T-helper 1 cell treated with Interleukin-12 subunit alpha and Interleukin-12 subunit beta and Interleukin-4 antibody, amounts not matched to agents 30 ng/mL and 1 ng/mL, for 36 hours (primary cell): ENCODE measurements around the gene OR6K2. TPM values are rescaled to one million over a fixed set of nuclear protein-coding genes. Genes with fewer than 3 reads are reported as not detected.

Experiments used
- intact Hi-C: fragments of 100-400 bp; cut with micrococcal nuclease; formaldehyde crosslinking; loops from one replicate; pipeline ENCODE4 v1.15.1; 2024
- total RNA-seq: library from RNA; stranded (reverse); gene quantifications from 2 replicates; pipeline ENCODE4 v1.2.3, GENCODE V29; 2022

OR6K2 gene
- total RNA-seq, 1 donor from 2014 or later = not detected

DNA sequence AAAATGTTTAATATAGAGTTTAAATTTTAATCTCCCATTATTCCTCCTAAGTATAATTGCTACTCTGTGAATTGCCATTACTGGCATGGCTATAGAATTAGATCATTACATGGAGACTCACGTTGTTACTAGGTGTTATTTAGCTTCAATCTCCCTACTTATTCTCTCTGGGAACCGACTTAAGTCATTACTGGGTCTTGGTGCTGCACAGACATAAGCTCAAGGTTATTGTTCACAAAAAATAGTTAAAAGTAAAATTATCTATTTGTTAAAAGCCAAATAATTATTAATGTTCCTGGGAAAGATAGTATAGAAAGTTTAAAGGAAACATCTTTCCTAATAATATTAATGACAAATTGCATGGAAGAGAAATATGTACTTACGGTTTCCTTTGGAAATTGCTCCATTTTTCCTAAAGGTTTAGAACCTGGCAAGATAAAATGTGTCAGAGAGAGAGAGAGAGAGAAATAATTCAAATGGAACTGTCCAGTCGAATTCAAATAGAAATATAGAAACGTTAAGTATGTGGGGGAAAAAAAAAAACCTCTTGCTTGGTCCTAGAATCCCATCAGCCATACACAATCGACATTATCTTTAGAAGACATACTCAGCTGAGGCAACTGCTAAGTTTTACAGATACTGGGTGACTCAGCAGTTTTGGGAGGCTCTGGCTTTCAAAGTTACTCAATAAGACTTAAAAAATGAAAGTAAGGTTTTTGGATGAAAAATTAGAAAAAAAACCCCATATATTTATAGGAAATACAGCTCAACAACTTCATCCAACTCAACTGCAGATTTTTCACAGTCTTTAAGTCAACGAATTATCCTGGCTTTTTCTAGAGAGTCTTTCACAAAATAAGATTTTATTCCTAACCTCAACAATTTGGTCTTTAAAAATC, 14.1 kb downstream of the OR6K2 start, which contains the start of gene SPTA1:
TSS of gene SPTA1 (minus strand) at position 605 of the 899 bp plus-strand sequence. CDS start at position 407, 198 bp downstream.
- intact Hi-C loops = no loop called here

DNA sequence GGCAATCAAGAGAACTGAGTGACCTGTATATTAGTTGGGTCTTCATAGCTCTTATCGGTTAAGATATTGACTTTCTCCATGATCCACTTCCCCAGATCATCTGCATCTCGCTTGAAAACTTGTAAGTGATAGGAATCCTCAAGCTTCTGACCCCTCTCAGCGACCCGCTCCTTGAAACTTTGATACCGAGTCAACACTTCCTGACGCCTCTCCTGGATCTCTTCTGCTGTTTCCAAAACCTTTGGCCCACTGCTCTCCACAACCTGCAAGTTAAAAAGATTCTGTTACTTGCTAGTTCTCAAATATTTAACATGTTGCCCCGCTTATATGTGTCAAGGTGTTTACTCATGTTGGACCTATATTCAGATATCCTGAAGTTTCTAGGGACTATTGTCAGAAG, 15.4 kb downstream of the OR6K2 start:
- intact Hi-C loops = no loop called here

DNA sequence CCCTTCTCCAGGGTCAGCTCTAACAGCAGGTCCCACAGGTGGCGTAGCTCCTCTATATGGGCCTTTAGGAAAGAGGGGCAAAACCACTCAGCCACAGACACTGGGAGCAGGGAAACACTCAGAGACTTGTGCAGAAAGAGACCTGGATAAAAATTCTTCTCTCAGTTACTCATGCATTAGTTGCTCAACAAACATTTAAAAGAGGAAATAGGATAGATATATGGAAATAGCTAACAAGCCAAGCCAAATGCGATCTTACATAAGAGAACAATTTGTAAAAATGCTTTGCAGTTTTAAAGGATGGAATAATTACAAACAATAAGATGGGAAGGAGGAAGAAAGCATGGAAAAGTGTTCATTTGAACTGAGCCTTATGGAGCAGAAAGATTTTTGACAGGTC, 18.8 kb downstream of the OR6K2 start:
- intact Hi-C loops = no loop called here

DNA sequence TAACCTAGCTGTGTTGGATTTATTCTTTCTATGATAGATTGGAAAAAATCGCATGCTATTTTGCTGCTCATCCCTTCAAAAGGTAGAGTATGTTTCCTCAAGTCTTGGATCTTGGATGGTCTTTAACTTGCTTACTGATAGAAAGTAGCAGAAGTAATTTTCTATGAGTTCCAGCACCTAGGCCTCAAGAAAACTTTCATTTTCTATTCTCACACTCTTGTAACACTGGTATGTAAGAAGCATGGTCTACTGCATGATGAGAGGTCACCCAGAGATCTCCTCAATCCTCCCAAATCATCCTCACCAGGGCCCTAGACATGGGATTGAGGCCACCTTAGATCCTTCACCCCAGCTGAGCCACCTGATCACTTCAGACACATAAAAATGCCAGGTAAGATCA, 21.2 kb downstream of the OR6K2 start:
- intact Hi-C loops = no loop called here

DNA sequence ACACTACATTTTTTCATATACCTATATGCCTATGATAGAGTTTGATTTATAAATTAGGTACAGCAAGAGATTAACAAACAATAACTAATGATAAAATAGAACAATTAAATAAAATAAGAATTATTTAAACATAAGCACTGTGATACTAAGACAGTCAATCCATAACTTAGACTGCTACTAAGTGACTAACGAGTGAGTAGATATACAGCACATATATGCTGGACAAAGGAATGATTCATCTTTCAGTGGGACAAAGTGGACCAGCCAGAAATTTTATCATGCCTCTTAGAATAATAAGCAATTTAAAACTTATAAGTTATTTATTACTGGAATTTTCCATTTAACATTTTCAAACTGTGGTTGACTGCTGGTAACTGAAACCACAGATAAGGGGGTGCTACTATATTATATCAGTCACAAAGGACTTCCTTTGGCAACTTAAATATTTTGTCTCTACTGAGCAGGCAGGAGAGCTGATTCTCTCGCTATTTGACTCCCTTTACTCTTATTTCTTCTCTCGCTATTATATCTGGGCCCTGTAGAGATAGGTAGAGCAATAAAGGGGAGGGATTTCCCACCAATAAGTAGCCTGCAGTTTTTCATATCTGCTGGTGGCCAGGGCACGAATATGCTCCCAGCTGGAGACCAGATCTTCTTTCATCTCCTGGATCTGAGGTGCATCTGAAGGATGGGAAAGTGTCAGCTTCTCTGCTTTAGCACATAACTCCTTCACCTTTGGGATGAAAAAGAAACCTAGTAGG, 24.7 kb downstream of the OR6K2 start:
- intact Hi-C loops = no loop called here

DNA sequence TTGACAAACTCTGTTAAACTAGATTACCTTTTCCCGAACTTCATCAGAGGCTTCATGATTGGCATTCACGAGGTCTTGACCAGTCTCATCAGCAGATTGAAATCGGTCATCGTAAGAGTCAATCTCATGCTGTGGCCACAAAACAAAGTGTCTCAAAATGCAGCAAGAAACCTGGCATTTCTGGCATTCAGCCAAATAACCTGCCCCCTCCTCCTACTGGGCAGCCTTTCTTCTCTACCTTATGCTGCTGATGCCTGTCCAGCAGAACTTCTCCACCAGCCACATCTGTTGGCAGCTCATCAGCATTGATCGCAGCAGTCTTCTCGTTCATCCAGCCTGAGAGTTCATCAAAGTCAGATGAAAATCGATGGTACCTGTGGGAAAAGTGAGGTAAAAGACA, 26.1 kb downstream of the OR6K2 start:
- intact Hi-C loops = no loop called here

DNA sequence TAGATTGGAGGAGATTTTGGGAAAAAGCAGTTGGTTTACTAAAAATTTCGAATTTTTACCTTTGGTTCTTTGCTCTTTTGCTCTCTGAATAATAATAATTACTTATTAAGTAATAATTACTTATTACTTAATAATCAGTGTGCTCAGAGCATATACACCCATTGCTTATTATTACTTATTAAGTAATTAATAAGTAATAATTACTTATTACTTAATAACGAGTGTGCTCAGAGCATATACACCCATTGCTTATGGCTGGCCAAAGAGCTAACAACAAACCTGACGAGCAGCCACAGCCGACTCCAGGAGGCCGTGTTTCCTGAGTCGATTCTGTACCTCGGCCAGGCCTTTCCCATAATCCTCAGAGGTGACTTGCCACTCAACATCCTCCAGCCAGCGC, 34.4 kb downstream of the OR6K2 start:
- intact Hi-C loops = no loop called here

DNA sequence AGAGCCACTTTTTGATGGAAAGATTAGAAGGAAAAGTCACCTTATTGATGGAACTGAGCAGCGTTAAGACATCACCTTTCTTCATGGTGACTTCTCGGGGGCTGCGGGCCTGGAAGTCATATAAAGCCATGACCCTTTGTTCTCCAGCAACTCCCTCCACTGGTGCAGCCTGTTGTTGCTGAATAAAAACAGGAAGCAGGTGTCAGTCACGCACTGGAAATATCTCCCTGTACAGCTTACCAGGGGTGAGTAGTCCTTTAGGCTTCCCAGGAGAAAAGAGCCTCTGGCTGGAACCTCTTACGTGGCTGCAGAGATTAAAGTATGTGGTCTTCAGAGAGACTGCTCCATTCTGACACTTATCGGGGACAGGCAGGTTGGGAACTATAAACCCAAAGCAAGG, 45.9 kb downstream of the OR6K2 start:
- intact Hi-C loops = loop anchor here (10.0 kb wide), 1 partner anchor 410 kb away; no protein-coding TSS in a partner anchor

DNA sequence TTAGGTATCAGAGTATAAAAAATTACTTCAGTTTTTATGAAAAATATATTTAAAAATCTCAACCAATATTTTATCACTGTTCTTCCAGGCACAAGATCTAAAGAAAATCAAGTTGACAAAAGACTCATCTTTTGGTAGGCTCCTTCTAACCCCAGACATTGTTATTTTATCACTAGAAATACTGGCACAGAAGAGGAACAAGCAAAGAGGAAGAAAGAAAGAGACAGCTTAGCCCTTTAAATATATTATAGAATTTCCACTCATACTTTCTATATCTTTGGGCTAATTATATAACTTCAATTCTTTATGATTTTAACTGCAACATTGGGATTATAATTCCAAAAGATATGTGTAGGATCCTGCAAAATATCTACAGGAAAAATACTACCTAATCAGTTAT, 46.4 kb downstream of the OR6K2 start:
- intact Hi-C loops = loop anchor here (10.0 kb wide), 1 partner anchor 409 kb away; no protein-coding TSS in a partner anchor

DNA sequence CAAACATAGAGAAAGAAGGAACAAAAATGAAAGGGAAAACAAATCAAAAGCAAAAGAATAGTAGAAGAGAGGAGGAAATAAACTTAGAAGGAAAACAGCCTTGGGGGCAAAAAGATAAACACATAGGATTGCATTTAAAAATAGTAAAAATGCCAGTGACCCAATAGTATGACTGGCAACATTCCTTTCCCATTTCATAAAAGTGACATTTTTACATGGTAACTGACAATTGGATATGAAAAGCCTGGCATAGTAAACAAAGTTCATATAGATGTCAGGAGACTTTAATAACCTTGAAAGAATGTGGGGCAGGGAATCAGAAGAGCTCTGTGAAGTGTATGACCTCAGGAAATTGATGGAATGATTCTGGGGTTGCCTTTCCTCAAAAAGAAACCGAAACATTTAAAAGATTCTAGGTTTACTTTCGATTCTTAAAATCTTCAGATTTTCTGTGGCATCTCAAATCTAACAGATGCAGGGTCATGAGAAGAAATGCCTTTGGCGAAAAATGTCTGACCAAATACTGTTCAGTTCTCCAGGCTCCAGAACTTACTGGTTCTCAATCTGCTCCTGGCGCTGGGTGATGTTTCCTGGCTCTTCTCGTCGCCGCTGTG, 47.6 kb downstream of the OR6K2 start:
- intact Hi-C loops = loop anchor here (10.0 kb wide), 1 partner anchor 408 kb away; no protein-coding TSS in a partner anchor

Other genes with a start within 250 kb of the OR6K2 start
- gene OR10K1, start 238.8 kb downstream of the OR6K2 start, total RNA-seq = not detected in 2 replicates
- not detected in 2 replicates for gene OR10R2, start 228.4 kb downstream of the OR6K2 start, total RNA-seq
- not detected in 2 replicates for gene OR6Y1, start 146.2 kb downstream of the OR6K2 start, total RNA-seq
- not detected in 2 replicates for gene OR6P1, start 130.1 kb downstream of the OR6K2 start, total RNA-seq
- gene OR10X1, start 120.8 kb downstream of the OR6K2 start, total RNA-seq = not detected in 2 replicates
- gene OR10Z1, start 95.4 kb downstream of the OR6K2 start, total RNA-seq = not detected in 2 replicates
- gene SPTA1, start 13.9 kb downstream of the OR6K2 start, total RNA-seq = not detected in 2 replicates
- gene OR6K3, start 20.1 kb upstream of the OR6K2 start, total RNA-seq = not detected in 2 replicates
- not detected in 2 replicates for gene OR6K6, start 54.1 kb upstream of the OR6K2 start, total RNA-seq
- not detected in 2 replicates for gene OR6N1, start 71.5 kb upstream of the OR6K2 start, total RNA-seq
- not detected in 2 replicates for gene OR6N2, start 80.6 kb upstream of the OR6K2 start, total RNA-seq
- not detected in 2 replicates for gene MNDA, start 130.7 kb upstream of the OR6K2 start, total RNA-seq
- gene PYHIN1, start 230.9 kb upstream of the OR6K2 start, total RNA-seq = 35.3 and 36.2 TPM in 2 replicates